HCT116 (cell line): ENCODE data around the gene RBM26. TPM values are rescaled to one million over a fixed set of nuclear protein-coding genes. Genes with fewer than 3 reads are reported as not detected.

Experiments
- ATAC-seq: fragments of 200-7000 bp; cut with Tn5 transposase; 2 replicates; pipeline ENCODE4 v1.9.1; 2020; ENCODE audit warnings: mild to moderate bottlenecking, moderate library complexity
- BruUV-seq: library from RNA; stranded (reverse); fragments of 400-500 nt; replicated peaks from 2 replicates; lab custom pipeline; 2021; lab: Mats Ljungman, UMichigan
- CTCF ChIA-PET: fragments of 300-600 bp; sonication (Branson Sonifier 250); formaldehyde crosslinking; loops from one replicate; lab custom pipeline; 2021; ENCODE audit warnings: antibody characterized with exemption; lab: Charles Lee
- POLR2A ChIA-PET: fragments of 300-600, 350-600 bp; sonication (Branson Sonifier 250); formaldehyde crosslinking; loops from one replicate; lab custom pipeline; 2021; ENCODE audit warnings: antibody characterized with exemption; lab: Charles Lee
- RAD21 ChIA-PET, 2 experiments: fragments of 300-600 bp; sonication (Branson Sonifier 250); formaldehyde crosslinking; loops; one replicate each; lab custom pipeline; 2023; ENCODE audit warnings: low total read pairs in 2 of 2; ENCODE audit not compliant: uncharacterized antibody in 2 of 2, unreplicated experiment in 2 of 2, low non-redundant PET in 1 of 2; lab: Charles Lee
- DNase-seq: peaks from one replicate; pipeline ENCODE4 v3.0.0-alpha.2; 2010; ENCODE audit warnings: low read depth, low spot score
- H2AFZ ChIP-seq: fragments of 200-600 bp; shearing (Covaris generic), sonication (generic); 2 replicates; pipeline ENCODE4 v1.6.1; 2017; ENCODE audit warnings: low read depth, mixed run types, mixed read lengths, antibody characterized with exemption, low read length; ENCODE audit not compliant: poor library complexity, severe bottlenecking
- H3K27ac ChIP-seq: 2 replicates; pipeline ENCODE4 v1.5.1; 2012; ENCODE audit warnings: low read depth, low read length
- H3K27me3 ChIP-seq: fragments of 200-600 bp; sonication (generic); 2 replicates; pipeline ENCODE4 v1.6.1; 2016; ENCODE audit warnings: mixed run types, low read length, mixed read lengths; ENCODE audit not compliant: insufficient read depth
- H3K36me3 ChIP-seq, 2 experiments: fragments of 200-500 bp in 1 of 2; fragments of 200-600 bp in 1 of 2; sonication (Bioruptor generic) in 1 of 2; sonication (generic) in 1 of 2; 2 replicates each; pipeline versions ENCODE4 v1.5.1 to v1.6.1; 2014 to 2016; ENCODE audit warnings: low read length in 2 of 2, inconsistent platforms in 1 of 2, mixed read lengths in 1 of 2, mixed run types in 1 of 2; ENCODE audit not compliant: insufficient read depth in 2 of 2, control insufficient read depth in 1 of 2
- H3K4me1 ChIP-seq, 2 experiments: fragments of 200-600 bp in 1 of 2; sonication (generic) in 1 of 2; 2 replicates each; pipeline versions ENCODE4 v1.5.1 to v1.6.1; 2012 to 2017; ENCODE audit warnings: low read length in 2 of 2, inconsistent platforms in 1 of 2, mild to moderate bottlenecking in 1 of 2, mixed read lengths in 1 of 2, mixed run types in 1 of 2, moderate library complexity in 1 of 2; ENCODE audit not compliant: insufficient read depth in 2 of 2, control insufficient read depth in 1 of 2
- H3K4me2 ChIP-seq: fragments of 200-600 bp; sonication (generic); 2 replicates; pipeline ENCODE4 v1.6.1; 2017; ENCODE audit warnings: mixed run types, low read length, mixed read lengths
- H3K4me3 ChIP-seq, 2 experiments: fragments of 200-600 bp in 1 of 2; sonication (generic) in 1 of 2; replicated peaks in 1 of 2; 2 replicates each; pipeline ENCODE4 v1.5.1; 2011 to 2016; ENCODE audit warnings: low read length in 2 of 2, control low read depth in 1 of 2, low read depth in 1 of 2, mild to moderate bottlenecking in 1 of 2, mixed read lengths in 1 of 2, mixed run types in 1 of 2
- H3K79me2 ChIP-seq: fragments of 200-600 bp; sonication (generic); 2 replicates; pipeline ENCODE4 v1.6.1; 2017; ENCODE audit warnings: mild to moderate bottlenecking, mixed run types, low read length, moderate library complexity, mixed read lengths; ENCODE audit not compliant: insufficient read depth
- H3K9ac ChIP-seq: fragments of 200-600 bp; sonication (generic); 2 replicates; pipeline ENCODE4 v1.6.1; 2016; ENCODE audit warnings: low read length, mixed read lengths
- H3K9me2 ChIP-seq: fragments of 200-600 bp; sonication (generic), shearing (Covaris generic); 2 replicates; pipeline ENCODE4 v1.6.1; 2017; ENCODE audit warnings: mixed run types, mild to moderate bottlenecking, moderate library complexity; ENCODE audit not compliant: insufficient read depth
- H3K9me3 ChIP-seq, 2 experiments: fragments of 200-500 bp in 1 of 2; fragments of 200-600 bp in 1 of 2; sonication (Bioruptor generic) in 1 of 2; sonication (generic) in 1 of 2; 2 replicates each; pipeline ENCODE4 v1.6.1; 2014 to 2017; ENCODE audit warnings: low read length in 2 of 2, mixed read lengths in 2 of 2, inconsistent platforms in 1 of 2, low read depth in 1 of 2, mild to moderate bottlenecking in 1 of 2, mixed run types in 1 of 2, moderate library complexity in 1 of 2; ENCODE audit not compliant: control insufficient read depth in 1 of 2, insufficient read depth in 1 of 2
- H4K20me1 ChIP-seq: fragments of 200-600 bp; sonication (generic), shearing (Covaris generic); 2 replicates; pipeline ENCODE4 v1.6.1; 2017; ENCODE audit warnings: mixed run types, mild to moderate bottlenecking, moderate library complexity; ENCODE audit not compliant: insufficient read depth
- CBX3 ChIP-seq: IDR thresholded peaks from 2 replicates; pipeline ENCODE4 v1.6.1; 2012; ENCODE audit warnings: low read depth
- CEBPB ChIP-seq: IDR thresholded peaks from 2 replicates; pipeline ENCODE4 v1.6.1; 2012; ENCODE audit warnings: low read depth
- EGR1 ChIP-seq: IDR thresholded peaks from 2 replicates; pipeline ENCODE4 v1.6.1; 2012; ENCODE audit warnings: low read depth
- EZH2 ChIP-seq: fragments of 200-600 bp; sonication (generic); IDR thresholded peaks from 2 replicates; pipeline ENCODE4 v1.6.1; 2017; ENCODE audit warnings: antibody characterized with exemption, mixed run types
- EZH2phosphoT487 ChIP-seq: fragments of 200-600 bp; IDR thresholded peaks from 2 replicates; pipeline ENCODE4 v1.6.1; 2018; ENCODE audit warnings: antibody characterized with exemption, borderline replicate concordance
- FOSL1 ChIP-seq: IDR thresholded peaks from 2 replicates; pipeline ENCODE4 v1.6.1; 2012; ENCODE audit warnings: low read depth
- JUND ChIP-seq: IDR thresholded peaks from 2 replicates; pipeline ENCODE4 v1.6.1; 2012
- POLR2AphosphoS5 ChIP-seq: IDR thresholded peaks from 2 replicates; pipeline ENCODE4 v1.6.1; 2011; ENCODE audit warnings: mild to moderate bottlenecking, low read depth, low read length, moderate library complexity
- SIN3A ChIP-seq: IDR thresholded peaks from 2 replicates; pipeline ENCODE4 v1.6.1; 2012; ENCODE audit warnings: low read depth
- SP1 ChIP-seq: IDR thresholded peaks from 2 replicates; pipeline ENCODE4 v1.6.1; 2012; ENCODE audit warnings: low read depth
- TCF7L2 ChIP-seq: IDR thresholded peaks from 2 replicates; pipeline ENCODE4 v1.7.0; 2011; ENCODE audit warnings: borderline replicate concordance, inconsistent platforms; ENCODE audit not compliant: insufficient read depth, insufficient read length; ENCODE audit errors: extremely low read depth
- ZFX ChIP-seq: fragments of 450-650 bp; IDR thresholded peaks from 2 replicates; pipeline ENCODE4 v1.6.1; 2017
- ZNF274 ChIP-seq: fragments of 200-500 bp; sonication (Bioruptor generic); IDR thresholded peaks from 2 replicates; pipeline ENCODE4 v1.6.1; 2014; ENCODE audit warnings: mild to moderate bottlenecking, low read depth, low read length, inconsistent platforms
- intact Hi-C: fragments of 100-400 bp; cut with micrococcal nuclease; formaldehyde crosslinking; loops from 2 replicates; pipeline ENCODE4 v1.10.0; 2022
- total RNA-seq: library from RNA; stranded (reverse); gene quantifications from one replicate; pipeline ENCODE4 v1.2.1, GENCODE V29; 2021; ENCODE audit not compliant: unreplicated experiment
- TF ChIP-seq, protein P1 (sequence below): IDR thresholded peaks from 2 replicates; pipeline ENCODE4 v1.6.1; 2012; ENCODE audit warnings: low read depth
- TF ChIP-seq, protein P2 (sequence below): IDR thresholded peaks from 2 replicates; pipeline ENCODE4 v1.6.1; 2012
- TF ChIP-seq, protein P3 (sequence below): IDR thresholded peaks from 2 replicates; pipeline ENCODE4 v1.6.1; 2012
- TF ChIP-seq, protein P4 (sequence below): IDR thresholded peaks from 2 replicates; pipeline ENCODE4 v1.6.1; 2011; ENCODE audit warnings: mild to moderate bottlenecking, low read length, moderate library complexity; ENCODE audit not compliant: insufficient replicate concordance; ENCODE audit errors: extremely low read depth

The RBM26 gene
- total RNA-seq, 1 experiment from 2014 or later, result 52.5 TPM

DNA sequence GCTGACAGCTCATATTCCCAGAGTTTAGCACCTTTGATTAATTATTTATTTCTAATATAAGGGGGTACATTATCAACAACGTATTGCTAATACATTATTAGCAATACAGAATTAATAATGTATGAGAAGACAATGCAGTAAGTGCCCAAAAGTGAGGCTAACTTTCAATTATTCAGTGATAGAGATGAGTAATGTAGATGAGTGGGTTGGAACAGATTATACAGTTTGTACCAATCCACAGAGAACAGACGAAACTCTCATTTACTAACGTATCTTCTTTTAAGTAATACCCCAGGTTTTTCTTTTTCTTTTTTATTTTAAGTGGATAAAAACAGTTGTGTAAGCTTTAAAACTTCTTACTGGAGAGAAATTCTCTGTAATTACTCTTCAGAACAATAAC is 36.7 kb upstream of the RBM26 start (continued):
- TF ChIP-seq TCF7L2 (no peak), JUND (no peak), EGR1 (no peak), ZFX (no peak), SIN3A (no peak)
- TF ChIP-seq, protein P1, sequence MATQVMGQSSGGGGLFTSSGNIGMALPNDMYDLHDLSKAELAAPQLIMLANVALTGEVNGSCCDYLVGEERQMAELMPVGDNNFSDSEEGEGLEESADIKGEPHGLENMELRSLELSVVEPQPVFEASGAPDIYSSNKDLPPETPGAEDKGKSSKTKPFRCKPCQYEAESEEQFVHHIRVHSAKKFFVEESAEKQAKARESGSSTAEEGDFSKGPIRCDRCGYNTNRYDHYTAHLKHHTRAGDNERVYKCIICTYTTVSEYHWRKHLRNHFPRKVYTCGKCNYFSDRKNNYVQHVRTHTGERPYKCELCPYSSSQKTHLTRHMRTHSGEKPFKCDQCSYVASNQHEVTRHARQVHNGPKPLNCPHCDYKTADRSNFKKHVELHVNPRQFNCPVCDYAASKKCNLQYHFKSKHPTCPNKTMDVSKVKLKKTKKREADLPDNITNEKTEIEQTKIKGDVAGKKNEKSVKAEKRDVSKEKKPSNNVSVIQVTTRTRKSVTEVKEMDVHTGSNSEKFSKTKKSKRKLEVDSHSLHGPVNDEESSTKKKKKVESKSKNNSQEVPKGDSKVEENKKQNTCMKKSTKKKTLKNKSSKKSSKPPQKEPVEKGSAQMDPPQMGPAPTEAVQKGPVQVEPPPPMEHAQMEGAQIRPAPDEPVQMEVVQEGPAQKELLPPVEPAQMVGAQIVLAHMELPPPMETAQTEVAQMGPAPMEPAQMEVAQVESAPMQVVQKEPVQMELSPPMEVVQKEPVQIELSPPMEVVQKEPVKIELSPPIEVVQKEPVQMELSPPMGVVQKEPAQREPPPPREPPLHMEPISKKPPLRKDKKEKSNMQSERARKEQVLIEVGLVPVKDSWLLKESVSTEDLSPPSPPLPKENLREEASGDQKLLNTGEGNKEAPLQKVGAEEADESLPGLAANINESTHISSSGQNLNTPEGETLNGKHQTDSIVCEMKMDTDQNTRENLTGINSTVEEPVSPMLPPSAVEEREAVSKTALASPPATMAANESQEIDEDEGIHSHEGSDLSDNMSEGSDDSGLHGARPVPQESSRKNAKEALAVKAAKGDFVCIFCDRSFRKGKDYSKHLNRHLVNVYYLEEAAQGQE, result no peak
- TF ChIP-seq, protein P2, sequence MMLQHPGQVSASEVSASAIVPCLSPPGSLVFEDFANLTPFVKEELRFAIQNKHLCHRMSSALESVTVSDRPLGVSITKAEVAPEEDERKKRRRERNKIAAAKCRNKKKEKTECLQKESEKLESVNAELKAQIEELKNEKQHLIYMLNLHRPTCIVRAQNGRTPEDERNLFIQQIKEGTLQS, result no peak
- TF ChIP-seq, protein P3, sequence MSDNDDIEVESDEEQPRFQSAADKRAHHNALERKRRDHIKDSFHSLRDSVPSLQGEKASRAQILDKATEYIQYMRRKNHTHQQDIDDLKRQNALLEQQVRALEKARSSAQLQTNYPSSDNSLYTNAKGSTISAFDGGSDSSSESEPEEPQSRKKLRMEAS, result no peak
- TF ChIP-seq, all 23 proteins: peak for 0

DNA sequence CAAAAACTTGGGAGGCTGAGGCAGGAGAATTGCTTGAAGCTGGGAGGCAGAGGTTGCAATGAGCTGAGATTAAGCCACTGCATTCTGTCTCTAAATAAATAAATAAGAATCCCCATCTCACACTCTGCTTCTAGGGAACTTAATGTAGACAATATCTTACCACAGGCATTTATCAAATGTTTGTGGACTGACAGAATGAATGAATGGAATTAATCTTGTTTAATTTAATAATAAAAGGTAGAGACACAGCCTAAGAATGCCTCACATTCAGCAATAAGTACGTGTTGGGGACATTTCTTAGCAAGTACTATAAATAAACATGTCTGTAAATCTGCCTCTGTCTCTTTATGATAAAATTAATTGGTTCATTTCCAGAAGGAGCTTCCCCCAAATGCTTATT is 36.2 kb upstream of the RBM26 start:
- CTCF ChIA-PET, result no interaction called here
- TF ChIP-seq EZH2, result no peak
- TF ChIP-seq SP1, result no peak
- TF ChIP-seq POLR2AphosphoS5, result no peak
- TF ChIP-seq SIN3A, result no peak
- TF ChIP-seq, protein P1, result no peak
- no peak for TF ChIP-seq CEBPB
- TF ChIP-seq FOSL1, result no peak
- TF ChIP-seq CBX3, result no peak
- no peak for TF ChIP-seq ZNF274
- TF ChIP-seq EGR1, result no peak
- TF ChIP-seq JUND, result no peak
- TF ChIP-seq, protein P4, sequence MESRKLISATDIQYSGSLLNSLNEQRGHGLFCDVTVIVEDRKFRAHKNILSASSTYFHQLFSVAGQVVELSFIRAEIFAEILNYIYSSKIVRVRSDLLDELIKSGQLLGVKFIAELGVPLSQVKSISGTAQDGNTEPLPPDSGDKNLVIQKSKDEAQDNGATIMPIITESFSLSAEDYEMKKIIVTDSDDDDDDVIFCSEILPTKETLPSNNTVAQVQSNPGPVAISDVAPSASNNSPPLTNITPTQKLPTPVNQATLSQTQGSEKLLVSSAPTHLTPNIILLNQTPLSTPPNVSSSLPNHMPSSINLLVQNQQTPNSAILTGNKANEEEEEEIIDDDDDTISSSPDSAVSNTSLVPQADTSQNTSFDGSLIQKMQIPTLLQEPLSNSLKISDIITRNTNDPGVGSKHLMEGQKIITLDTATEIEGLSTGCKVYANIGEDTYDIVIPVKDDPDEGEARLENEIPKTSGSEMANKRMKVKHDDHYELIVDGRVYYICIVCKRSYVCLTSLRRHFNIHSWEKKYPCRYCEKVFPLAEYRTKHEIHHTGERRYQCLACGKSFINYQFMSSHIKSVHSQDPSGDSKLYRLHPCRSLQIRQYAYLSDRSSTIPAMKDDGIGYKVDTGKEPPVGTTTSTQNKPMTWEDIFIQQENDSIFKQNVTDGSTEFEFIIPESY, result no peak
- no peak for TF ChIP-seq EZH2phosphoT487

More for the DNA sequence above, 36.2 kb upstream of the RBM26 start:
- H3K27me3 ChIP-seq, result no peaks in the 10 kb centered on the region
- no TSS peak for BruUV-seq
- H3K9me2 ChIP-seq, result no peaks in the 10 kb centered on the region
- intact Hi-C loops, result no loop called here
- no peaks in the 10 kb centered on the region for H3K36me3 ChIP-seq
- H3K4me2 ChIP-seq, result no peak overlapping the region
- ChIA-PET RAD21 (no interaction called here), POLR2A (no interaction called here)
- no peak for DNase-seq
- H3K79me2 ChIP-seq, result no peaks in the 10 kb centered on the region
- H3K4me1 ChIP-seq, result no peaks in the 10 kb centered on the region
- H3K9ac ChIP-seq, result no peak overlapping the region
- H2AFZ ChIP-seq, result no peak overlapping the region
- no peaks in the 10 kb centered on the region for H3K9me3 ChIP-seq
- H4K20me1 ChIP-seq, result no peaks in the 10 kb centered on the region
- H3K27ac ChIP-seq, result no peak overlapping the region
- H3K4me3 ChIP-seq, result no peak overlapping the region
- ATAC-seq, result no peak
